ENCODE data around the gene APOM. TPM values are rescaled to one million over a fixed set of nuclear protein-coding genes. Genes with fewer than 3 reads are reported as not detected.

The APOM gene
- total and polyA plus RNA-seq, 10 donors = 0.66 to 9.7 (median 2.8) TPM

GRCh38 chr6:31643818-31644454 is 11.8 kb upstream of the APOM start:
- no peaks in the 10 kb centered on the region for H3K27me3 ChIP-seq (replicated peaks in 1 of 7)
- H3K27ac ChIP-seq = no peak overlapping the region
- intact Hi-C loops (cut with DNase I; ENCODE audit: low total_unique reads) = no loop called here
- H3K9me3 ChIP-seq = no peaks in the 10 kb centered on the region
- no peak for DNase-seq
- peak in 1 of 3 donors; percentile 59 for TF ChIP-seq POLR2AphosphoS5 (IDR thresholded peaks at IDR 0.05)
- TF ChIP-seq POLR2A (IDR thresholded peaks at IDR 0.05) = no peak
- no peak overlapping the region for H3K4me3 ChIP-seq
- peaks cover 15 to 100% (median 100%) of the 10 kb centered on the region in 6 donors for H3K36me3 ChIP-seq
- 90 to 95% (median 91%) methylated on average over 6 to 17 of the region's 17 CpGs for WGBS, 5 donors
- H3K4me1 ChIP-seq = peaks cover 0 to 18% (median 2%) of the 10 kb centered on the region in 6 donors

DNA sequence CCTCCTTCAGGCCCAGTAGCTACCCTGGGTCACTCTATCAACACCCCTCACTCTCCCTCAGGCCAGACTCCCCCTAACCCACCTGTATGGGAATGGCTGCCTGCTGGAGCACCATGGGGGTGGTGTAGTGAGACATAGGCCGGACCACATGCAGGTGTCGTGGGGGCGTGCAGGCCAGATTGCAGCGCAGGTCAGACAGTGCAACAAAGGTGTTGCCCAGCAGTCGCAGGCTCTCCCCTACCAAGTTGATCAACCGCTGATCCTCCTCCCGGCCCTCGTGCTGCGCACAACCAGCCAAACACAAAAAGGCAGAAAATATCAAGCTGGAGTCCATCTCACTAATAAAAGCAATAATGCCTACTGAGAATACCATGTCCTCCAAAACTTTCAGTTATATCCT is 10.4 kb upstream of the APOM start:
- Histone ChIP-seq H3K27me3 (replicated peaks in 1 of 7) (no peaks in the 10 kb centered on the region), H3K4me3 (no peak overlapping the region), H3K9me3 (no peaks in the 10 kb centered on the region), H3K36me3 (peaks cover 15 to 100% (median 99%) of the 10 kb centered on the region in 6 donors), H3K27ac (no peak overlapping the region), H3K4me1 (peaks cover 0 to 21% (median 10%) of the 10 kb centered on the region in 6 donors)
- no peak for DNase-seq
- peak in 1 of 3 donors; percentile 22 for TF ChIP-seq POLR2AphosphoS5 (IDR thresholded peaks at IDR 0.05)
- TF ChIP-seq, protein P1, sequence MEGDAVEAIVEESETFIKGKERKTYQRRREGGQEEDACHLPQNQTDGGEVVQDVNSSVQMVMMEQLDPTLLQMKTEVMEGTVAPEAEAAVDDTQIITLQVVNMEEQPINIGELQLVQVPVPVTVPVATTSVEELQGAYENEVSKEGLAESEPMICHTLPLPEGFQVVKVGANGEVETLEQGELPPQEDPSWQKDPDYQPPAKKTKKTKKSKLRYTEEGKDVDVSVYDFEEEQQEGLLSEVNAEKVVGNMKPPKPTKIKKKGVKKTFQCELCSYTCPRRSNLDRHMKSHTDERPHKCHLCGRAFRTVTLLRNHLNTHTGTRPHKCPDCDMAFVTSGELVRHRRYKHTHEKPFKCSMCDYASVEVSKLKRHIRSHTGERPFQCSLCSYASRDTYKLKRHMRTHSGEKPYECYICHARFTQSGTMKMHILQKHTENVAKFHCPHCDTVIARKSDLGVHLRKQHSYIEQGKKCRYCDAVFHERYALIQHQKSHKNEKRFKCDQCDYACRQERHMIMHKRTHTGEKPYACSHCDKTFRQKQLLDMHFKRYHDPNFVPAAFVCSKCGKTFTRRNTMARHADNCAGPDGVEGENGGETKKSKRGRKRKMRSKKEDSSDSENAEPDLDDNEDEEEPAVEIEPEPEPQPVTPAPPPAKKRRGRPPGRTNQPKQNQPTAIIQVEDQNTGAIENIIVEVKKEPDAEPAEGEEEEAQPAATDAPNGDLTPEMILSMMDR (IDR thresholded peaks at IDR 0.05 in 8 of 11, conservative IDR thresholded peaks at IDR 0.05 in 3 of 11) = no peak
- 95 to 100% (median 98%) methylated on average over 9 of the region's 9 CpGs for WGBS, 5 donors
- intact Hi-C loops (cut with DNase I; ENCODE audit: low total_unique reads) = no loop called here

- Histone ChIP-seq H3K27ac (peak overlapping the region; percentile 95 to 100 (median 98)), H3K27me3 (replicated peaks in 1 of 7) (no peaks in the 10 kb centered on the region), H3K36me3 (peaks cover 11 to 68% (median 42%) of the 10 kb centered on the region in 6 donors), H3K9me3 (no peaks in the 10 kb centered on the region), H3K4me3 (peak overlapping the region; percentile 70 to 87 (median 73)), H3K4me1 (peaks cover 16 to 72% (median 47%) of the 10 kb centered on the region in 6 donors)
- DNase-seq = no peak
- 3 to 4% (median 4%) methylated on average over 28 to 29 of the region's 29 CpGs for WGBS, 5 donors
- TF ChIP-seq POLR2AphosphoS5 (IDR thresholded peaks at IDR 0.05) (no peak), POLR2A (IDR thresholded peaks at IDR 0.05) (no peak)
- TF ChIP-seq, protein P1 (IDR thresholded peaks at IDR 0.05 in 8 of 11, conservative IDR thresholded peaks at IDR 0.05 in 3 of 11) = no peak
- intact Hi-C loops (cut with DNase I; ENCODE audit: low total_unique reads) = no loop called here
Measured at GRCh38 chr6:31651602-31652191, 4.0 kb upstream of the APOM start.

DNA sequence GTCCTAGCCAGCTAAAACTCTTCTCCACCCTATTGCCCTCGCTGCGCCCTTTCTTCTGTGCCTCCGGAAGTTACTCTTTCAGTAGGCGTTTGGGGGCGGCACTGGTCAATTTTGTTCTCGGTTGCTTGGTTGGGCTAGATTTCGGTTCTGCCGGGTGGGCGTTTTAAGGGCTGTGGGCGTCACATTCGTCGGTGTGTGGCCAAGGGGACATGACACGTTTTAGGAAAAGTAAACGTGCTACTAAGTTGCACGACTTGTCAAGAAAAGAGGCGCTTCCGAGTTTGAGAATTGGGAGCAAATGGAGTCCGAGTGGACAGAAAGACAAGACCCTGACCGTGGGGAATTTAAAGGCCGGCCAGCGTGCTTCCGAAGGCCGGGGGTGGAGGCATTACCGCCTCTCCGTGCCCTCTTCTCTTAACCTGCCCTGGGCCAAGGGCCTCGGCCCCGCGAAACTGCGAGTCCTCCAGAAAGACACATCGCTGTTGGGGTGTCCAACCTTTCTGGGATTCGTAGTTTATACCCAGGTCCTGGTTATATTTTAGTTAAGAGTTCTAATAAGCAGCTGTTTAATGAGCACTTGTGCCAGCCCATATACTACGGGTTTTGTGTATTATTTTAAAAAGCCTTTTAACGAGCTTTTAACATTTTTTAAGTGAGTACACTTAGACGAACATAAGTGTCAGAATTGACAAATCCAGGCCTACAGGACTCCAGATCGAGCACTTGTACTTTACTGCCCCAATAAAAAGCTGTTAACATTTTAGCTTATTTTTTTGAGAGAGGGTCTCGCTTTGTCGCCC is 2.6 kb upstream of the APOM start:
- Histone ChIP-seq H3K27me3 (replicated peaks in 1 of 7) (no peaks in the 10 kb centered on the region), H3K36me3 (peaks cover 0 to 68% (median 37%) of the 10 kb centered on the region in 6 donors), H3K27ac (peak overlapping the region; percentile 95 to 100 (median 98)), H3K4me3 (peak overlapping the region; percentile 28 to 87 (median 72)), H3K4me1 (peaks cover 22 to 86% (median 61%) of the 10 kb centered on the region in 6 donors), H3K9me3 (no peaks in the 10 kb centered on the region)
- 9 to 10% (median 9%) methylated on average over 33 to 37 of the region's 37 CpGs for WGBS, 5 donors
- DNase-seq = peak; percentile 94
- TF ChIP-seq, protein P1 (IDR thresholded peaks at IDR 0.05 in 8 of 11, conservative IDR thresholded peaks at IDR 0.05 in 3 of 11) = no peak
- peak in 1 of 3 donors; percentile 59 for TF ChIP-seq POLR2A (IDR thresholded peaks at IDR 0.05)
- TF ChIP-seq POLR2AphosphoS5 (IDR thresholded peaks at IDR 0.05) = peak in 1 of 3 donors; percentile 85
- intact Hi-C loops (cut with DNase I; ENCODE audit: low total_unique reads) = no loop called here
